ENCODE data around the gene UTS2B. TPM values are rescaled to one million over a fixed set of nuclear protein-coding genes. Genes with fewer than 3 reads are reported as not detected.

UTS2B gene
- total RNA-seq, 2 donors from 2014 or later = not detected

DNA sequence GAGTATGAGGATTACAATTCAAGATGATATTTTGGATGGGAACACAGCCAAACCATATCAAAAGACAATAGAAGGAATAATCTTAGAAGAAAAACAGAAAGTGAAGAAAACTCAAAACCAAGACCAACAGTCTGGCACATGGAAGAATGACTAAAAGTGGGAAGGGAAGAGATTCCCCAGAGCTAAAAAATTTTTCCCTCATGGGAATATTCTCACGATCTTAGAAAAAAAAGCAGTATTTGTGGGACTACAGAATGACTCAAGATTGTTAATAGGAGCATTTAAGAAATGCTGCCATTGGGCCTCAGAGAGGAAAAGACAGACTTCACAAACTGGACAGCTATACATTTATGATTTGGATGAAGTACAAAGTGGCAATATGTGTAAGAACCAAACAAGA, 113.0 kb downstream of the UTS2B start:
- DNase-seq = no peak
- ATAC-seq = no peak
- intact Hi-C loops (cut with DNase I, micrococcal nuclease) = no loop called here

Other genes with a start within 250 kb of the UTS2B start
- gene OSTN, start 131.3 kb downstream of the UTS2B start, total RNA-seq = not detected
- 10 to 100 TPM; 46.5 to 53.7 TPM for gene CCDC50, start 1.1 kb downstream of the UTS2B start, total RNA-seq
- gene PYDC2, start 130.6 kb upstream of the UTS2B start, total RNA-seq = not detected